Activated naive CD8-positive, alpha-beta T cell (primary cell): Measurements from ENCODE around the gene CHAC2.
"Not testable (repeated sequence)": the region's sequence is repeated elsewhere in the genome, so short reads cannot be mapped to it uniquely, and the experiment has no call there.

Experiments used
- H3K27ac Mint-ChIP-seq: one replicate; pipeline ENCODE4 v1.8.0; 2021; ENCODE audit warnings: mixed read lengths
- H3K27me3 Mint-ChIP-seq: one replicate; pipeline ENCODE4 v1.8.0; 2021; ENCODE audit warnings: mixed read lengths
- H3K36me3 Mint-ChIP-seq: one replicate; pipeline ENCODE4 v1.8.0; 2021; ENCODE audit warnings: mixed read lengths
- H3K4me1 Mint-ChIP-seq: one replicate; pipeline ENCODE4 v1.8.0; 2021; ENCODE audit warnings: low read depth, mixed read lengths
- H3K4me3 Mint-ChIP-seq: one replicate; pipeline ENCODE4 v1.8.0; 2021; ENCODE audit warnings: mild to moderate bottlenecking, mixed read lengths
- H3K9me3 Mint-ChIP-seq: one replicate; pipeline ENCODE4 v1.8.0; 2021; ENCODE audit warnings: low read depth, mixed read lengths

The CHAC2 gene

GRCh38 chr2:53787614-53788289, 20.1 kb downstream of the CHAC2 start:
- peaks cover 2% of the 10 kb centered on the region for H3K36me3 Mint-ChIP-seq
- H3K27me3 Mint-ChIP-seq = no peaks in the 10 kb centered on the region
- peak overlapping the region; percentile 98 for H3K4me3 Mint-ChIP-seq
- H3K4me1 Mint-ChIP-seq = peaks cover 52% of the 10 kb centered on the region
- no peaks in the 10 kb centered on the region for H3K9me3 Mint-ChIP-seq
- H3K27ac Mint-ChIP-seq = peak overlapping the region; percentile 93

DNA sequence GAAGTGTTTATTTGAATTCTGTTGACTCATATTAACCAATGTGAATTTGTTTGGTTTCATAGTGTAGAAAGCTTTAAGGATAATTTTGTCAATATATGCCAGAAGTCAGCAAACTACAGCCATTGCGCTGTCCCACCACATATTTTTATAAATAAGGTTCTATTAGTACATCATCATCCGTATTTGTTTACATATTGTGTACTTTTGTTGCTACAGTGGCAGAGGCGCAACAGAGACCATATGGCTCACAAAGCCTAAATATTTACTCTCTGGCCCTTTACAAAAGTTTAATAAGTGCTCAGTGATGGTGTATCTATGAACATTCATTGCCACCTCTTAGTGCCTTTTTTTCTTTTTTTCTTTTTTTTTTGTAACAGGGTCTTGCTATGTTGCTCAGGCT, 25.7 kb downstream of the CHAC2 start:
- Mint-ChIP-seq H3K27me3 (no peaks in the 10 kb centered on the region), H3K36me3 (peaks cover 4% of the 10 kb centered on the region), H3K27ac (no peak overlapping the region), H3K4me1 (peaks cover 23% of the 10 kb centered on the region), H3K9me3 (no peaks in the 10 kb centered on the region), H3K4me3 (no peak overlapping the region)

DNA sequence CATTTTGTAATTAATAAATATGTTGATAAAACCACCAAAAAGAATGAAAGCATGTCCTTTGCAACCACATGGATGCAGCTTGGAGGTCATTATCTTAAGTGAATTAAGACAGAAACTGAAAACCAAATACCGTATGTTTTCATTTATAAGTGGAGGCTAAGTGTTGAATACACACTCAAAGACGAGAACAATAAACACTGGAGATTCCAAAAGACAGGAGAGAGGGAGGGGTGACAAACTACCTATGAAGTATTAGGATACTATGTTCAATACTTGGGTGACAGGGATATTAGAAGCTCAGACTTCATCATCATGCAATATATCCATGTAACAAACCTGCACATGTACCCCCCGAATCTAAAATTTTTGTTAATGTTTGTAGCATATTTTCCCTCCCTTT, 26.2 kb downstream of the CHAC2 start:
- Mint-ChIP-seq H3K4me3 (no peak overlapping the region), H3K27ac (no peak overlapping the region), H3K27me3 (no peaks in the 10 kb centered on the region), H3K4me1 (peaks cover 18% of the 10 kb centered on the region), H3K36me3 (peaks cover 4% of the 10 kb centered on the region), H3K9me3 (no peaks in the 10 kb centered on the region)

DNA sequence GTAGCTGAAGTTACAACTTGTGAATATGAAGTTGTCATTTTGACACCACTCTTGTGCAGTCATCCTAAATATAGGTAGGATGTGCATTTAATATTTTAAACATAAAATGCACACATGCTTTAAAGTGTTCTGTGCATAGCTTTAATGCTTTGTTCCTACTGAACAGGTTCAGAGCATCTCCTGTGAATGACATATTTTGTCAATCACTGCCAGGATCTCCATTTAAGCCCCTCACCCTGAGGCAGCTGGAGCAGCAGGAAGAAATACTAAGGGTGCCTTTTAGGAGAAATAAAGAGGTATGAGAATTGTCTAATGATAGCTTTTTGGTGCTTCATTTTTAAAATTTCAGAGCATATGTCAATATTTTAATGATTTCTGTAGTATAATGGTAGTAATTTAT, 33.9 kb downstream of the CHAC2 start:
- peaks cover 18% of the 10 kb centered on the region for H3K36me3 Mint-ChIP-seq
- H3K9me3 Mint-ChIP-seq = no peaks in the 10 kb centered on the region
- no peak overlapping the region for H3K27ac Mint-ChIP-seq
- H3K27me3 Mint-ChIP-seq = no peaks in the 10 kb centered on the region
- no peak overlapping the region for H3K4me3 Mint-ChIP-seq
- no peaks in the 10 kb centered on the region for H3K4me1 Mint-ChIP-seq

DNA sequence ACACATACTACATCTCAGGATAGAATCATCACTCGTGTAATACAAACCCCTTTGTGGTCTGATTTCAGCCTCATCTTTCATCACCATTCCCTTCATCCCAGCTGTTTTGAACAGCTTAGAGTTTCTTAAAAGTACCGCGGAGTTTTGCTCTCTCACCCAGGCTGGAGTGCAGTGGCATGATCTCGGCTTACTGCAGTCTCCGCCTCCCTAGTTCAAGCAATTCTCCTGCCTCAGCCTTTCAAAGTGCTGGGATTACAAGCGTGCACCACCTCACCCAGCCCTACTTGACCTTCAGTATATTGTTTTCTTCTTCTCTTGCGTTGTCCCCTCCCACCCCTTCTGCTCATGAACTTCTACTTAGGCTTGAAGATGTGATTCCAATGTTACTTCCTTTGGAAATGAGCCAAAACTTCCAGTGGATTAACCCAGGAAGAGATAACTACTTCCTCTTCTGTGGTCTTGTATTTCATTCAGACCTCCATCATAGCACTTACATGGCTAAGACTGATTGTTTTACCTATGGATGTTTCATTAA, 35.1 kb downstream of the CHAC2 start:
- peak overlapping the region; percentile 11 for H3K27ac Mint-ChIP-seq
- no peak overlapping the region for H3K4me3 Mint-ChIP-seq
- H3K36me3 Mint-ChIP-seq = peaks cover 20% of the 10 kb centered on the region
- H3K9me3 Mint-ChIP-seq = no peaks in the 10 kb centered on the region
- no peaks in the 10 kb centered on the region for H3K4me1 Mint-ChIP-seq
- no peaks in the 10 kb centered on the region for H3K27me3 Mint-ChIP-seq

GRCh38 chr2:53811601-53812000, 44.0 kb downstream of the CHAC2 start:
- Mint-ChIP-seq H3K4me3 (no peak overlapping the region), H3K27me3 (no peaks in the 10 kb centered on the region), H3K4me1 (no peaks in the 10 kb centered on the region), H3K9me3 (no peaks in the 10 kb centered on the region), H3K36me3 (peaks cover 10% of the 10 kb centered on the region), H3K27ac (no peak overlapping the region)

DNA sequence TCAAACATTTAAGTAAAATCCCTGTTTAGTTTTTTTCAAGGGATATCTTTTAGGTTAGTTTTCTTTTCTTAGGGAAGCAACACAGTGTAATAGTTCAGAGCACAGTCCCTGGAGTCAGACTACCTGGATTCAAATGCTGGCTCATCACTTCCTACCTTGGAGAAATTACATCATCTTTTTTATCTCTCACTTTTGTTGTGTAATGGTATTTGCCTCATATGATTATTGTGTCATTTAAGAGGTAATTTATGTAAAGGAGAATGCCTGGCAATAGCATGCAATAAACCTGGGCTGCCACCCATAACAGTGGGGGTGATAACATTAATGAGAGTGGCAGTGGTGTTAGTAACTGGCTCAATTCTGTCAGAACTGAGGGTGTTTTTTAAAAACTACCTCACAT, 45.5 kb downstream of the CHAC2 start:
- no peak overlapping the region for H3K4me3 Mint-ChIP-seq
- no peaks in the 10 kb centered on the region for H3K9me3 Mint-ChIP-seq
- H3K36me3 Mint-ChIP-seq = peaks cover 15% of the 10 kb centered on the region
- no peaks in the 10 kb centered on the region for H3K4me1 Mint-ChIP-seq
- no peaks in the 10 kb centered on the region for H3K27me3 Mint-ChIP-seq
- no peak overlapping the region for H3K27ac Mint-ChIP-seq

DNA sequence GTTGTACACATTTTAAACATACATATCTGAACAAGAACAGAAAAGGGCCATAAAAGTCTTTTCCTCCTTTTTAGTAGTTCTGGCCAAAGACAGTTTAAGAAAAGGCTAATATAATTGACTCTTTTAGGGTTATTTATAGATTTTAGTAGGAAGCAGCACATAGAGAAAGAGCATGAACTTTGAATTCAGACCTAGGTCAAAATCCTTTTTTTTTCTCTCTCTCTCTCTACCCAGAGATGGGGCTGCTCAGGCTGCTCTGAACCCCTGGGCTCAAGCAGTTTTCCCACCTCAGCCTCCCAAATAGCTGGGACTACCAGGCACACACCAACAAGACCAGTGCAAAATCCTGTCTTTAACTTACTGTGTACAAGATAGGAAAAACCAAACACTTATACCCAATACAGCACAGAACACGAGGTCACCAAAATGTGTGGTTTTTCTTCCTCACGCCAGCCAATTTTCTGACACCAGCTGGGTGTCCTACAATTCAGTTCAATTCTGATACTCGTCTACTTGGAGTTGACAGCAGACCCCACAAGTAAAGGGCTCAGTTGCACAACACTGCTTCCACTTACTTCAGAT, 51.3 kb downstream of the CHAC2 start:
- Mint-ChIP-seq H3K4me3 (no peak overlapping the region), H3K9me3 (no peaks in the 10 kb centered on the region), H3K4me1 (no peaks in the 10 kb centered on the region), H3K36me3 (peaks cover 16% of the 10 kb centered on the region), H3K27me3 (no peaks in the 10 kb centered on the region), H3K27ac (no peak overlapping the region)

- Mint-ChIP-seq H3K4me3 (no peak overlapping the region), H3K4me1 (no peaks in the 10 kb centered on the region), H3K9me3 (no peaks in the 10 kb centered on the region), H3K36me3 (peaks cover 16% of the 10 kb centered on the region), H3K27ac (no peak overlapping the region), H3K27me3 (no peaks in the 10 kb centered on the region)
These were observed 52.0 kb downstream of the CHAC2 start for GRCh38 chr2:53819634-53820033.

GRCh38 chr2:53820048-53820447, 52.4 kb downstream of the CHAC2 start:
- peaks cover 16% of the 10 kb centered on the region for H3K36me3 Mint-ChIP-seq
- no peaks in the 10 kb centered on the region for H3K9me3 Mint-ChIP-seq
- H3K27ac Mint-ChIP-seq = no peak overlapping the region
- no peaks in the 10 kb centered on the region for H3K4me1 Mint-ChIP-seq
- H3K4me3 Mint-ChIP-seq = no peak overlapping the region
- H3K27me3 Mint-ChIP-seq = no peaks in the 10 kb centered on the region

DNA sequence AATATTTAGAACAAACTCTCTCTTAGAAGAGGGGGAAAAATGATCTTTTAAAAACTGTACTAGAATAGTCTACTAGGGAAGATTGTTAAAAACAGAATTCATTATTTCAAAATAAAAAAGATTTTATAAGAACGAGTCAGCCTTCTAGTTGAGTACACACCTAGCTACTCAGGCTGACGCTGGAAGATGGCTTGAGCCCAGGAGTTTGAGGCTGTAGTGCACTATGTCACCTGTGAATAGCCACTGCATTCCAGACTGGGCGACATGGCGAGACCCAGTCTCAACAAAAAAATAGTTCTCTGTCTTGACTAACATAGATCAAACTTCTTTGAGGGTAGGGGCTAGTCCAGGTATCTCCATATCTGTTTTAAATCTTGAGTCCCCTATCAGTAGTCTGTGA, 53.1 kb downstream of the CHAC2 start:
- H3K36me3 Mint-ChIP-seq = peaks cover 13% of the 10 kb centered on the region
- H3K4me3 Mint-ChIP-seq = no peak overlapping the region
- H3K27ac Mint-ChIP-seq = no peak overlapping the region
- H3K27me3 Mint-ChIP-seq = no peaks in the 10 kb centered on the region
- H3K9me3 Mint-ChIP-seq = no peaks in the 10 kb centered on the region
- H3K4me1 Mint-ChIP-seq = no peaks in the 10 kb centered on the region

- Mint-ChIP-seq H3K9me3 (no peaks in the 10 kb centered on the region), H3K36me3 (peaks cover 10% of the 10 kb centered on the region), H3K27ac (no peak overlapping the region), H3K27me3 (no peaks in the 10 kb centered on the region), H3K4me1 (no peaks in the 10 kb centered on the region), H3K4me3 (no peak overlapping the region)
These were observed 54.2 kb downstream of the CHAC2 start for GRCh38 chr2:53821810-53822209.

DNA sequence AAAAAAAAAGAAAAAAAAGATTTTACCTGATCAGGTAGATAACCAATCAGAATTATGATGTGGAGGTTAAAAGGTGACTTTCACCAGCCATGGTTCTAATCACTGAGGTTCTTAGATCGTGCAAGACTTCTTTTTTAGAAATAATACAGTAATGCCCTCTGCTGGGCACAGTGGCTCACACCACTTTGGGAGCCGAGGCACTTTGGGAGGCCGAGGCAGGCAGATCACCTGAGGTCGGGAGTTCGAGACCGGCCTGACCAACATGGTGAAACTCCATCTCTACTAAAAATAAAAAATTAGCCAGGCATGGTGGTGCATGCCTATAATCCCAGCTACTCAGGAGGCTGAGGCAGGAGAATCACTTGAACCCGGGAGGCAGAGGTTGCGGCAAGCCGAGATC, 56.0 kb downstream of the CHAC2 start:
- H3K4me1 Mint-ChIP-seq, H3K27me3 Mint-ChIP-seq, H3K36me3 Mint-ChIP-seq, H3K9me3 Mint-ChIP-seq, H3K27ac Mint-ChIP-seq, H3K4me3 Mint-ChIP-seq: not testable (repeated sequence)
